IPS-18a (cell line): ENCODE measurements around the gene RUFY3.

Source experiments
- H3K27ac ChIP-seq: one replicate; pipeline ENCODE4 v1.5.1; 2013; ENCODE audit warnings: low read length
- H3K27me3 ChIP-seq: one replicate; pipeline ENCODE4 v1.6.1; 2013; ENCODE audit warnings: mild to moderate bottlenecking, low read length; ENCODE audit not compliant: control insufficient read depth, insufficient read depth
- H3K36me3 ChIP-seq: one replicate; pipeline ENCODE4 v1.6.1; 2013; ENCODE audit warnings: low read depth, low read length; ENCODE audit not compliant: control insufficient read depth
- H3K4me1 ChIP-seq: one replicate; pipeline ENCODE4 v1.6.1; 2013; ENCODE audit warnings: low read depth, low read length; ENCODE audit not compliant: control insufficient read depth
- H3K4me3 ChIP-seq: one replicate; pipeline ENCODE4 v1.5.1; 2013; ENCODE audit warnings: low read length
- H3K9ac ChIP-seq: one replicate; pipeline ENCODE4 v1.6.1; 2013; ENCODE audit warnings: mild to moderate bottlenecking, low read length, moderate library complexity
- H3K9me3 ChIP-seq: one replicate; pipeline ENCODE4 v1.6.1; 2013; ENCODE audit warnings: low read depth, low read length; ENCODE audit not compliant: control insufficient read depth

Gene RUFY3

GRCh38 chr4:70801265-70801809 is 79.6 kb downstream of the RUFY3 start:
- no peak overlapping the region for H3K9ac ChIP-seq
- H3K27ac ChIP-seq = no peak overlapping the region
- H3K27me3 ChIP-seq = no peaks in the 10 kb centered on the region

GRCh38 chr4:70802928-70803580 is 81.3 kb downstream of the RUFY3 start:
- peaks cover 4% of the 10 kb centered on the region for H3K36me3 ChIP-seq
- H3K4me1 ChIP-seq = no peaks in the 10 kb centered on the region
- no peaks in the 10 kb centered on the region for H3K27me3 ChIP-seq
- H3K9me3 ChIP-seq = no peaks in the 10 kb centered on the region
- H3K4me3 ChIP-seq = no peak overlapping the region
- no peak overlapping the region for H3K9ac ChIP-seq
- H3K27ac ChIP-seq = no peak overlapping the region

More at GRCh38 chr4:70801265-70801809, 79.6 kb downstream of the RUFY3 start:
- H3K4me1 ChIP-seq = no peaks in the 10 kb centered on the region
- peaks cover 4% of the 10 kb centered on the region for H3K36me3 ChIP-seq
- H3K9me3 ChIP-seq = no peaks in the 10 kb centered on the region
- H3K4me3 ChIP-seq = no peak overlapping the region

- no peaks in the 10 kb centered on the region for H3K27me3 ChIP-seq
- no peaks in the 10 kb centered on the region for H3K36me3 ChIP-seq
- no peak overlapping the region for H3K27ac ChIP-seq
- H3K9me3 ChIP-seq = no peaks in the 10 kb centered on the region
- H3K9ac ChIP-seq = no peak overlapping the region
- H3K4me1 ChIP-seq = no peaks in the 10 kb centered on the region
- no peak overlapping the region for H3K4me3 ChIP-seq
Measured at GRCh38 chr4:70808151-70808550, 86.4 kb downstream of the RUFY3 start.

- Histone ChIP-seq H3K27me3 (no peaks in the 10 kb centered on the region), H3K27ac (no peak overlapping the region), H3K4me3 (no peak overlapping the region), H3K4me1 (no peaks in the 10 kb centered on the region), H3K36me3 (peaks cover 20% of the 10 kb centered on the region), H3K9ac (no peak overlapping the region), H3K9me3 (no peaks in the 10 kb centered on the region)
Measured at GRCh38 chr4:70815370-70815769, 93.6 kb downstream of the RUFY3 start.

- peaks cover 27% of the 10 kb centered on the region for H3K36me3 ChIP-seq
Measured at GRCh38 chr4:70816894-70817293, 95.1 kb downstream of the RUFY3 start.

GRCh38 chr4:70818173-70818855 is 96.5 kb downstream of the RUFY3 start:
- no peak overlapping the region for H3K4me3 ChIP-seq

More at GRCh38 chr4:70816894-70817293, 95.1 kb downstream of the RUFY3 start:
- H3K27me3 ChIP-seq = no peaks in the 10 kb centered on the region
- no peaks in the 10 kb centered on the region for H3K4me1 ChIP-seq
- H3K27ac ChIP-seq = no peak overlapping the region
- no peaks in the 10 kb centered on the region for H3K9me3 ChIP-seq
- no peak overlapping the region for H3K9ac ChIP-seq
- no peak overlapping the region for H3K4me3 ChIP-seq

GRCh38 chr4:70818921-70819320 is 97.2 kb downstream of the RUFY3 start:
- no peaks in the 10 kb centered on the region for H3K4me1 ChIP-seq
- H3K36me3 ChIP-seq = peaks cover 41% of the 10 kb centered on the region
- H3K27ac ChIP-seq = no peak overlapping the region
- no peak overlapping the region for H3K4me3 ChIP-seq
- no peaks in the 10 kb centered on the region for H3K27me3 ChIP-seq
- H3K9me3 ChIP-seq = no peaks in the 10 kb centered on the region
- H3K9ac ChIP-seq = no peak overlapping the region

More at GRCh38 chr4:70818173-70818855, 96.5 kb downstream of the RUFY3 start:
- Histone ChIP-seq H3K27ac (no peak overlapping the region), H3K9me3 (no peaks in the 10 kb centered on the region), H3K9ac (no peak overlapping the region), H3K27me3 (no peaks in the 10 kb centered on the region), H3K4me1 (no peaks in the 10 kb centered on the region), H3K36me3 (peaks cover 36% of the 10 kb centered on the region)

GRCh38 chr4:70829015-70829414 is 107.3 kb downstream of the RUFY3 start:
- peaks cover 77% of the 10 kb centered on the region for H3K36me3 ChIP-seq

GRCh38 chr4:70829492-70829891 is 107.7 kb downstream of the RUFY3 start:
- Histone ChIP-seq H3K4me3 (no peak overlapping the region), H3K27ac (no peak overlapping the region), H3K9me3 (no peaks in the 10 kb centered on the region), H3K4me1 (no peaks in the 10 kb centered on the region), H3K9ac (no peak overlapping the region), H3K27me3 (no peaks in the 10 kb centered on the region), H3K36me3 (peaks cover 81% of the 10 kb centered on the region)

More at GRCh38 chr4:70829015-70829414, 107.3 kb downstream of the RUFY3 start:
- Histone ChIP-seq H3K9ac (no peak overlapping the region), H3K4me1 (no peaks in the 10 kb centered on the region), H3K27ac (no peak overlapping the region), H3K9me3 (no peaks in the 10 kb centered on the region), H3K27me3 (no peaks in the 10 kb centered on the region), H3K4me3 (no peak overlapping the region)

- H3K4me1 ChIP-seq = no peaks in the 10 kb centered on the region
- H3K4me3 ChIP-seq = no peak overlapping the region
- no peaks in the 10 kb centered on the region for H3K9me3 ChIP-seq
- no peaks in the 10 kb centered on the region for H3K27me3 ChIP-seq
- no peak overlapping the region for H3K9ac ChIP-seq
- peaks cover 86% of the 10 kb centered on the region for H3K36me3 ChIP-seq
- H3K27ac ChIP-seq = no peak overlapping the region
Measured at GRCh38 chr4:70830054-70830453, 108.3 kb downstream of the RUFY3 start.

GRCh38 chr4:70831293-70831692 is 109.5 kb downstream of the RUFY3 start:
- Histone ChIP-seq H3K4me3 (no peak overlapping the region), H3K4me1 (no peaks in the 10 kb centered on the region), H3K9me3 (no peaks in the 10 kb centered on the region), H3K27ac (no peak overlapping the region), H3K9ac (no peak overlapping the region), H3K27me3 (no peaks in the 10 kb centered on the region), H3K36me3 (peaks cover 79% of the 10 kb centered on the region)
